NCI-H774 (cell line): Measurements from ENCODE around the gene RAPH1.

Experiments used
- DNase-seq: peaks from one replicate; lab custom pipeline; 2025; lab: John Stamatoyannopoulos, UW

RAPH1 gene

DNA sequence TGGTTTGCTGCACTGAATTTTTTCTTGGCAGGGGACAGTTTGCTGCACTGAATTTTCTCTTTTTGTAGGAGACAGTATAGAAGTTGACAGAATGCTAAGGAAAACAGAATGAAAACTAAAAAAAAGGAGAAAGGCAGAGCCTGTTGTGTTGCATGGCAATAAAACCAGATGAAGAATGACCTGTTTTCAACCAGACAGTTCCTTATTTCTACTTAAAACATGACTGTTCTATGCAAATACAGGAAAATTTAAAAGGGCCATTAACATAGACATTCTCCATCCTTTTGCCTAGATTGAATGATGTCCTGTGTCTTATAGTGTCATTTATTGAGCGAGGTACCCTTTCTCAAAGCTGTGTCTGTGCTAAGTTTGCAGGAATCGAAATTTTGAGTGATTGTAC is 173.6 kb downstream of the RAPH1 start:
- DNase-seq, result no peak

DNA sequence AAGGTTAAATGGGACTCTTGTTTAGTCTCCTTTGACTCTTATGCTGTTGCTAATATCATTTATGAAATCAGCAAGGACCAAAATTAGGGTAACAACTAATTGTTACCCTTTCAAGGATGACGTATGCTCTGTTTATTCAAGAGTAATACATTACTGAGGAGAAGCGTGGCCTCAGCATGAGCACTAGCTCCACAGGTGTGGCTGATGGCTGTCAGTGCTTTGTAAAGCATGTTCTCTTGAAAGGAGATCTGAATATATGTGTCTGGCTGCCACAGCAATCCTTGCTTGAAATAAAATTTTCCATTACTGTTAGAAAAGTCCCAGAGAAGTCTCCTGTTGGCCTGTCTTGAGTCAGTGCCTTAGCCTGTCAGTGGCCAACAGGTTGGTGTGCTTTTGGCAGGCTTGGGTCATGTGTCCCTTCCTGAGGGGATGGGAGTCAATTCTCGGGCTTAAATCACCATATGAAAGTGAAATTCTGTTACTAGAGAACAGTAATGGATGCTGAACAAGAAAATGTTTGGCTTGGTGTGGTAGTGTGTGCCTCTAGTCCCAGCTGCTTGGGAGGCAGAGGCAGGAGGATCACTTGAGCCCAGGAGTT is 174.2 kb downstream of the RAPH1 start:
- peak; percentile 48 for DNase-seq

DNA sequence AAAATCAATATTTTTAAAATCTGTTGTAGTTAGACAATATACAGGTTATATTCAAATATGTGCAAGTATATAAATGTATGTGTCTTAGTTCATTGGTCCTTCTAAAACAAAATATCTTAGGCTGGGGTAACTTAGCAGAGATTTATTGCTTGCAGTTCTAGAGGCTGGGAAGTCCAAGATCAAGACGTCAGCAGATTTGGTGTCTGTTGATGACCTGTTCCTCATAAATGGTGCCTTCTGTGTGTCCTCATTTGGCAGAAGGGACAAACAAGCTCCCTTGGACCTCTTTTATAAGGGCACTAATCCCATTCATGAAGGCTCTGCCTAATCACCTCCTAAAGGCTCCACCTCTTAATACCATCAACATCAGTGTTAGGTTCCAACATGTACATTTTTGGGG is 175.7 kb downstream of the RAPH1 start:
- no peak for DNase-seq

DNA sequence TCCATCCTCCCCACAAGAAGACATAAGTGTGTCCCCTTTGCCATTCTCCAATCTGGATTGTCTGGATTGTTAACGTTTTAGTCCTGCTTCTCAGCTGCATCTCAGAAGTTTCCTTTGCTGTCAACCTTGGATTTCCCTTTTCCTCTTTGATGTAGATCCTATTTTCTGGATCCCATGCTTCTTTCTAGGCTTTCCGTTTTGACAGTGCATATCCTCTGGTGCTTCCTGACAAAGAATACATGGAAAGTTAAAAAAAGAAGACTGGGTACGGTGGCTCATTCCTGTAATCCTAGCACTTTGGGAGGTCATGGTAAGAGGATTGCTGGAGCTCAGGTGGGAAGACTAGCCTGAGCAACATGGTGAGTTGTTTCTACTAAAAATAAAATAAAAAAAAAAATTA is 180.1 kb downstream of the RAPH1 start:
- DNase-seq, result no peak

DNA sequence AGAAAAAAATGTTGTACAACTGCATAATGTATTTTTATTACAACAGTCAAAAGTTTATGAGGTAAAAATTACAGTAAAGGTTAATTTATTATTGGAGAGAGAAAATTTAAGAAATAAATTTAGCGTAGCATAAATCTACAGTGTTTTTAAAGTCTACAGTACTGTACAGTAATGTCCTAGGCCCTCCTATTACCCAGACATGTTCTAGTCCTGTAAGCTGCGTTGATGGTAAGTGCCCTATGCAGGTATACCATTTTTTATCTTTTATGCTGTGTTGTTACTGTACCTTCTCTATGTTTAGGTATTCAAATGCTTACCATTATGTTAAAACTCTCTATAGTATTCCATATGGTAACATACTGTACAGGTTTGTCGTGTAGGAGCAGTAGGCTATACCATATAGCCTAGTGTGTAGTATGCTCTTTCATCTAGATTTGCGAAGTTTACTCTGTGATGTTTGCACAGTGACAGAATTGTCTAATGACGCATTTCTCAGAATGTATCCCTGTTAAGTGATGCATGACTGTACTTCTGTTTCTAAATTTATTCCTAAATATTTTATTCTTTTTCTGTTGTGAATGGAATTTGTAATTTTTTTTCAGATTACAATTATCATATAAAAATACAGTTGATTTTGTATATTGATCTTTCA is 182.4 kb downstream of the RAPH1 start:
- DNase-seq, result peak; percentile 4

DNA sequence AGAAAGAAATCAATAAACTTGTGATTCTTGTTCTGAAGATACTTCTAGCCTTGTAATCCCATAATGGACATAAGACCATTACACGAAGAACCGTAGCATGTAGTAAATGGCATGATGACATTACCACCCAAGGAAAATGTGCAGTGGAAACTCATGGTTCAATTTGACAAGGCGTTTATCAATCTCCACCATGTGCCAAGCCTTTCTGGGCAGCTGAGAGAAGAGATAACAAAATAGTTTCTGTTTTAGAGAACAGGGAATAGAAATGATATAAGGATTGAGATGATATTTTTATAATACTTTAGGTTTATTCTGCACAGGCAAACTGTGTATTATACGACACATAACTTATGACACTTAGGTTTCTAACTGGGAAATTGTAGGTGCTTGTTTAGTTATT is 187.7 kb downstream of the RAPH1 start:
- no peak for DNase-seq

DNA sequence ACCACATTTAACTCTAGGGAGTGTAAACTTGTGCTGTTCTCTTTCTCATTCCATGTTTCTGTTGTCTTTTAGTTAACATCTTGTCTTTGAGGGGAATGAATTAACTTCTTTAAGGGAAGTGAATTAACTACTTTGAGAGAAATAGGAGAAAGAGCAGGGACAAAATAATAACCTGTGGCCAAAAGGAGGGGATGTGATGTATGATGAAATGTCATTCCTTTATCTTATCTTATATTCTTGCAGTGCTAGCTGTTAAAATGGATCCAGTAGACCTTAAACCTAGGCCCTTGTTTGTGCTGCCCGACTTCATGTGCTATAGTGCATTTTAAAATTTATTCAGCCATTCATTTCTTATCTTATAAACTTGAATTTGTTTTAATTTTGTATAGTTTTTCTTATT is 188.5 kb downstream of the RAPH1 start:
- DNase-seq, result no peak

DNA sequence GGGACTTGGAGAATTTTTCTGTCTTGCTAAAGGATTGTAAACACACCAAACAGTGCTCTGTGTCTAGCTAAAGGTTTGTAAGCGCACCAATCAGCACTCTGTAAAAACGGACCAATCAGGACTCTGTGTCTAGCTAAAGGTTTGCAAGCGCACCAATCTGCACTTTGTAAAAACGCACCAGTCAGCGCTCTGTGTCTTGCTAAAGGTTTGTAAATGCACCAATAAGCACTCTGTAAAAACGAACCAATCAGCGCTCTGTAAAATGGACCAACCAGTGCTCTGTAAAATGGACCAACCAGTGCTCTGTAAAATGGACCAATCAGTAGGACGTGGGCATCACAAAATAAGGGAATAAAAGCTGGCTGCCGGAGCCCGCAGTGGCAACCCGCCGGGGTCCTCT is 190.4 kb downstream of the RAPH1 start:
- DNase-seq, result no peak
